K562 (cell line): Measurements from ENCODE around the gene TRIM27. TPM values are rescaled to one million over a fixed set of nuclear protein-coding genes. Genes with fewer than 3 reads are reported as not detected.

Experiments
- BCOR ChIP-seq: fragments of 450-650 bp; IDR thresholded peaks from 2 replicates; pipeline ENCODE4 v1.6.1; 2016
- C11orf30 ChIP-seq: fragments of 450-650 bp; IDR thresholded peaks from 2 replicates; pipeline ENCODE4 v1.6.1; 2016; ENCODE audit warnings: low read depth, mild to moderate bottlenecking
- DACH1 ChIP-seq: fragments of 450-650 bp; IDR thresholded peaks from 2 replicates; pipeline ENCODE4 v1.6.1; 2018; ENCODE audit not compliant: partially characterized antibody
- HDAC1 ChIP-seq, 2 experiments: fragments of 450-650 bp; IDR thresholded peaks; 2 replicates each; pipeline ENCODE4 v1.6.1; 2016 to 2017; ENCODE audit warnings: inconsistent platforms in 1 of 2, mild to moderate bottlenecking in 1 of 2, moderate library complexity in 1 of 2
- HNRNPLL ChIP-seq: fragments of 200-400 bp; formaldehyde crosslinking; IDR thresholded peaks from 2 replicates; pipeline ENCODE4 v1.6.1; 2017; ENCODE audit warnings: low read length, low read depth, mild to moderate bottlenecking; ENCODE audit not compliant: poor library complexity, severe bottlenecking
- NR2C1 ChIP-seq, 2 experiments: fragments of 450-650 bp; IDR thresholded peaks; 2 replicates each; pipeline ENCODE4 v1.6.1; 2017; ENCODE audit warnings: mild to moderate bottlenecking in 2 of 2, antibody characterized with exemption in 1 of 2, inconsistent platforms in 1 of 2, missing compliant biosample characterization in 1 of 2, missing genetic modification characterization in 1 of 2
- POLR2A ChIP-seq: fragments of 450-650 bp; conservative IDR thresholded peaks from 2 replicates; pipeline ENCODE4 v1.6.1; 2016
- SREBF1 ChIP-seq: fragments of 150-350 bp; IDR thresholded peaks from 2 replicates; pipeline ENCODE4 v1.6.1; 2014; ENCODE audit warnings: antibody characterized with exemption, low read depth, low read length, borderline replicate concordance
- U2AF1 ChIP-seq: fragments of 200-400 bp; formaldehyde crosslinking; optimal IDR thresholded peaks from 2 replicates; pipeline ENCODE3; 2017; ENCODE audit warnings: mild to moderate bottlenecking, low read depth, low read length, moderate library complexity
- polyA plus RNA-seq, 8 experiments: library from polyadenylated mRNA; depleted of rRNA in 4 of 8; stranded (reverse) in 5 of 8; unstranded in 3 of 8; fragments of >200 nt; fragmentation: Nextera tagmentation in 2 of 8; fragmentation: Illumina TruSeq in 1 of 8; extraction: Ambion mirVana in 2 of 8; extraction: Trizol in 1 of 8; gene quantifications; 2 replicates each; pipeline versions ENCODE4 v1.2.1 to v1.2.3, GENCODE V29; 2011 to 2014; ENCODE audit warnings: inconsistent platforms in 1 of 8, missing spikeins in 1 of 8
- total RNA-seq, 7 experiments: library from RNA; depleted of rRNA in 6 of 7; stranded (reverse); fragments of >200 nt in 6 of 7; fragmentation: Illumina TruSeq in 2 of 7; extraction: Trizol in 2 of 7; gene quantifications; 2 replicates each; pipeline versions ENCODE4 v1.2.1 to v1.2.3, GENCODE V29; 2011 to 2021; ENCODE audit warnings: low replicate concordance in 1 of 7
- TF ChIP-seq, protein P1 (sequence below), 2 experiments: IDR thresholded peaks; 2 replicates each; pipeline ENCODE4 v1.6.1; 2012; ENCODE audit warnings: improper control_type of control experiment in 2 of 2, low read depth in 2 of 2, low read length in 2 of 2, borderline replicate concordance in 1 of 2
- TF ChIP-seq, protein P2 (sequence below): fragments of 150-350 bp; IDR thresholded peaks from 2 replicates; pipeline ENCODE4 v1.6.1; 2014; ENCODE audit warnings: low read depth, mild to moderate bottlenecking, low read length, borderline replicate concordance
- TF ChIP-seq, protein P3 (sequence below): IDR thresholded peaks from 2 replicates; pipeline ENCODE4 v1.6.1; 2011; ENCODE audit not compliant: insufficient read length; ENCODE audit errors: extremely low read depth
- TF ChIP-seq, protein P4 (sequence below): sonication (generic); formaldehyde crosslinking; IDR thresholded peaks from 2 replicates; pipeline ENCODE4 v1.8.0; 2022; ENCODE audit warnings: missing genetic modification reagents, mild to moderate bottlenecking, borderline replicate concordance
- TF ChIP-seq, protein P5 (sequence below): fragments of 250-450 bp; sonication (Bioruptor Pico); IDR thresholded peaks from 2 replicates; pipeline ENCODE4 v1.5.0; 2021; ENCODE audit warnings: mild to moderate bottlenecking, moderate library complexity
- TF ChIP-seq, protein P6 (sequence below): fragments of 250-450 bp; sonication (Bioruptor Pico); IDR thresholded peaks from 2 replicates; pipeline ENCODE4 v1.8.0; 2021; ENCODE audit warnings: moderate library complexity, mild to moderate bottlenecking, inconsistent platforms

The TRIM27 gene
- total and polyA plus RNA-seq, 9 of the 15 experiments (the other 6 are each of a cell fraction or from before 2014, with no cell fraction given) = 37.7 to 235 (median 122) TPM

DNA sequence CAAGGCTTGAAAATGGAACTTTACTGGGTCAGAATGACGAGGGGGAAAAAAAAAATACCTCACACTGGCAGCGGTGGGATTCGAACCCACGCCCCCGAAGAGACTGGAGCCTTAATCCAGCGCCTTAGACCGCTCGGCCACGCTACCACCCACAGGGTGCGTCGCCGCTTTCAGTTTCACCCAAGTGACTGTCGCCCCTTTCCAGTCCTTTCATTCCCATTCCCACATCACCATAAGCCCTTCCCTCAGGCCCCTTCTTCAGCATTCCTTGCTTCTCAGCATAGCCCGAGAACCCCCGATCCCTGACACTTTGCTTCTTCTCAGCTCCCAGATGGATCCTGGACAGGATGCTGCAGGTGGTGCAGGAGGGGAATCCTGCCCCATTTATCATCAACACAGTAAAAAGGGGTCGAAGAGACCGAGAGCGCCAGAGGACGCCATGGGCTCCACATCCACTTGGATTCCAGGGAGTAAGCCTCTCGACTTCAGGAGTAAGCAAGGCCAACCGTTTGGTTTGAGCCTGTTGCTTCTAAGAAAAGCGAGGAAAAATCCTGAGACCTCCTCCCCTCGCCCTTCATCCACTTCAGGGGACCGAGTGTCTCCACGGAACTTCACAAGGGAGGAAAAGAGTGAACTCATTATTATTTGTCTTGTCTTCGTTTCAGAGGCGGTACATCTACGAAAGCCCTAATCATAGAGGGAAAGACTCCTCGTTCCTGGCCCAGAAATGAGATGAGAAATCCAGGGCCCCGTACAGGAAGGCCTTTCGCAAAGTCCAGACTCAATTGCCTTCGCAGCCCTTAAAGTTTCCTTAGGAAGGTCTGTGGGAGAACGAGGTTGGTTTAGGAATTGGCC lies 20.0 kb upstream of the TRIM27 start (continued):
- TF ChIP-seq, protein P1, sequence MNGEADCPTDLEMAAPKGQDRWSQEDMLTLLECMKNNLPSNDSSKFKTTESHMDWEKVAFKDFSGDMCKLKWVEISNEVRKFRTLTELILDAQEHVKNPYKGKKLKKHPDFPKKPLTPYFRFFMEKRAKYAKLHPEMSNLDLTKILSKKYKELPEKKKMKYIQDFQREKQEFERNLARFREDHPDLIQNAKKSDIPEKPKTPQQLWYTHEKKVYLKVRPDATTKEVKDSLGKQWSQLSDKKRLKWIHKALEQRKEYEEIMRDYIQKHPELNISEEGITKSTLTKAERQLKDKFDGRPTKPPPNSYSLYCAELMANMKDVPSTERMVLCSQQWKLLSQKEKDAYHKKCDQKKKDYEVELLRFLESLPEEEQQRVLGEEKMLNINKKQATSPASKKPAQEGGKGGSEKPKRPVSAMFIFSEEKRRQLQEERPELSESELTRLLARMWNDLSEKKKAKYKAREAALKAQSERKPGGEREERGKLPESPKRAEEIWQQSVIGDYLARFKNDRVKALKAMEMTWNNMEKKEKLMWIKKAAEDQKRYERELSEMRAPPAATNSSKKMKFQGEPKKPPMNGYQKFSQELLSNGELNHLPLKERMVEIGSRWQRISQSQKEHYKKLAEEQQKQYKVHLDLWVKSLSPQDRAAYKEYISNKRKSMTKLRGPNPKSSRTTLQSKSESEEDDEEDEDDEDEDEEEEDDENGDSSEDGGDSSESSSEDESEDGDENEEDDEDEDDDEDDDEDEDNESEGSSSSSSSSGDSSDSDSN (IDR thresholded peaks at IDR 0.05; ENCODE audit: borderline replicate concordance in 1 of 2, low read depth in 2 of 2, low read length in 2 of 2) = no peak
- TF ChIP-seq HDAC1 (IDR thresholded peaks at IDR 0.05) = peak in 1 of 2 experiments; percentile 83; a peak in 1 of 4 replicates
- TF ChIP-seq, protein P2, sequence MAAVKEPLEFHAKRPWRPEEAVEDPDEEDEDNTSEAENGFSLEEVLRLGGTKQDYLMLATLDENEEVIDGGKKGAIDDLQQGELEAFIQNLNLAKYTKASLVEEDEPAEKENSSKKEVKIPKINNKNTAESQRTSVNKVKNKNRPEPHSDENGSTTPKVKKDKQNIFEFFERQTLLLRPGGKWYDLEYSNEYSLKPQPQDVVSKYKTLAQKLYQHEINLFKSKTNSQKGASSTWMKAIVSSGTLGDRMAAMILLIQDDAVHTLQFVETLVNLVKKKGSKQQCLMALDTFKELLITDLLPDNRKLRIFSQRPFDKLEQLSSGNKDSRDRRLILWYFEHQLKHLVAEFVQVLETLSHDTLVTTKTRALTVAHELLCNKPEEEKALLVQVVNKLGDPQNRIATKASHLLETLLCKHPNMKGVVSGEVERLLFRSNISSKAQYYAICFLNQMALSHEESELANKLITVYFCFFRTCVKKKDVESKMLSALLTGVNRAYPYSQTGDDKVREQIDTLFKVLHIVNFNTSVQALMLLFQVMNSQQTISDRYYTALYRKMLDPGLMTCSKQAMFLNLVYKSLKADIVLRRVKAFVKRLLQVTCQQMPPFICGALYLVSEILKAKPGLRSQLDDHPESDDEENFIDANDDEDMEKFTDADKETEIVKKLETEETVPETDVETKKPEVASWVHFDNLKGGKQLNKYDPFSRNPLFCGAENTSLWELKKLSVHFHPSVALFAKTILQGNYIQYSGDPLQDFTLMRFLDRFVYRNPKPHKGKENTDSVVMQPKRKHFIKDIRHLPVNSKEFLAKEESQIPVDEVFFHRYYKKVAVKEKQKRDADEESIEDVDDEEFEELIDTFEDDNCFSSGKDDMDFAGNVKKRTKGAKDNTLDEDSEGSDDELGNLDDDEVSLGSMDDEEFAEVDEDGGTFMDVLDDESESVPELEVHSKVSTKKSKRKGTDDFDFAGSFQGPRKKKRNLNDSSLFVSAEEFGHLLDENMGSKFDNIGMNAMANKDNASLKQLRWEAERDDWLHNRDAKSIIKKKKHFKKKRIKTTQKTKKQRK = no peak
- TF ChIP-seq SREBF1 = no peak
- TF ChIP-seq C11orf30 = no peak
- TF ChIP-seq, protein P3, sequence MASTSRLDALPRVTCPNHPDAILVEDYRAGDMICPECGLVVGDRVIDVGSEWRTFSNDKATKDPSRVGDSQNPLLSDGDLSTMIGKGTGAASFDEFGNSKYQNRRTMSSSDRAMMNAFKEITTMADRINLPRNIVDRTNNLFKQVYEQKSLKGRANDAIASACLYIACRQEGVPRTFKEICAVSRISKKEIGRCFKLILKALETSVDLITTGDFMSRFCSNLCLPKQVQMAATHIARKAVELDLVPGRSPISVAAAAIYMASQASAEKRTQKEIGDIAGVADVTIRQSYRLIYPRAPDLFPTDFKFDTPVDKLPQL = no peak
- no peak for TF ChIP-seq DACH1
- peak; percentile 93 for TF ChIP-seq BCOR
- TF ChIP-seq U2AF1 = no peak
- TF ChIP-seq, protein P4, sequence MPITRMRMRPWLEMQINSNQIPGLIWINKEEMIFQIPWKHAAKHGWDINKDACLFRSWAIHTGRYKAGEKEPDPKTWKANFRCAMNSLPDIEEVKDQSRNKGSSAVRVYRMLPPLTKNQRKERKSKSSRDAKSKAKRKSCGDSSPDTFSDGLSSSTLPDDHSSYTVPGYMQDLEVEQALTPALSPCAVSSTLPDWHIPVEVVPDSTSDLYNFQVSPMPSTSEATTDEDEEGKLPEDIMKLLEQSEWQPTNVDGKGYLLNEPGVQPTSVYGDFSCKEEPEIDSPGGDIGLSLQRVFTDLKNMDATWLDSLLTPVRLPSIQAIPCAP (CRISPR knock-in tag) = no peak
- TF ChIP-seq HNRNPLL = no peak
- peak; percentile 14; the same call in 1 of the 2 replicates for TF ChIP-seq NR2C1 (IDR thresholded peaks at IDR 0.05)
- TF ChIP-seq NR2C1 (tag; IDR thresholded peaks at IDR 0.05) = no peak
- TF ChIP-seq, protein P5, sequence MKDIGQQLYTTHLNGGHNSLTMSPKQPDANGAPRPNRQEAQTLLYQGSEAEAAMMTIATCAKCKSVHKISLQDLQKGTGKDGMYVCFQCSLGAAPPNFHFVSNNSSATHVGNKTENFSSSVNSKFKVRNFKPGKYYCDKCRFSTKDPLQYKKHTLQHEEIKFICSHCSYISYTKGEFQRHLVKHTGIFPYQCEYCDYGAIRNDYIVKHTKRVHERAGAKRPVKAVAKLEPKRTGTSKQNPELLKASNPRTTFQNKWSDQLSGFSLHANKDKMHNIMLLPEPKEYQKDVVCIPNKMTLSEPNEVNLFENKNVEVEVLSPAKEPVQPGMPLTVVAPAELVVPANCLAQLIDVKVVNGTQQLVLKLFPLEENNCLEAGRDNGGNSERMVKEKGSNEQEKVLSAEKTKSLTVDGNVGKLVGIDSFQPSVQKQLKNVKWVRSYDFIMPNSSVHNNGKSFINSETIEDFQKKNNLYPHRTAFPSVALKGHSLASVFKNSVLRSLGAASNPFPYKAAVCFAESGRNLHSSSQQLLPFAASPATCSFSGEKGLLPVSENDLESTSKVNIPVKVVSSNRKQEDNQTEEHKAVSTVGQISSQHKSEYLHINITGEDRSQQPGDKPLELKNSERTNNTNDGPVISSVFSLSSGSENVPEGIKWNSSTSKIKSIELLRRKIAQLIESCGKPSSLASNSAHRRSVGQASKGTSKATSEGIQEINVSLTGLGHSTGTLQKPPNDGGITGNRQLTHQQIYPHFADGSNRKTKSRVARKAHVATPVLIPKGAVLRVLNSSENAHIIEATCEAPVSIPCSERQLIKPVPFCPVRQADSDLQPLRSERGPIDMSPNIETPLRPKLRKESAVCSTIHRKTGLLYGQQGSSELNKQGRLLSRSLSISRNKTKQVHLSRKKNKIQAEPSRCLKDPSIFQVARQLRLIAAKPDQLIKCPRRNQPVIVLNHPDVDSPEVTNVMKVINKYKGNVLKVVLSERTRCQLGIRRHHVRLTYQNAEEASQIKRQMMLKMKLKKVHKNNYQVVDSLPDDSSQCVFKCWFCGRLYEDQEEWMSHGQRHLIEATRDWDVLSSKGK (CRISPR knock-in tag) = no peak
- TF ChIP-seq POLR2A = no peak; the same call in 1 of the 2 replicates
- TF ChIP-seq, protein P6, sequence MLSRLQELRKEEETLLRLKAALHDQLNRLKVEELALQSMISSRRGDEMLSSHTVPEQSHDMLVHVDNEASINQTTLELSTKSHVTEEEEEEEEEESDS (CRISPR knock-in tag) = no peak
